HG03457 (cell line): ENCODE results near the gene ZBTB32.
"Not testable (repeated sequence)": the region's sequence is repeated elsewhere in the genome, so short reads cannot be mapped to it uniquely, and the experiment has no call there.

ENCODE experiments used
- ATAC-seq: cut with Tn5 transposase; IDR thresholded peaks from one replicate; pipeline ENCODE4 v1.9.1; 2021; ENCODE audit warnings: moderate number of reproducible peaks; ENCODE audit not compliant: unreplicated experiment

The ZBTB32 gene

GRCh38 chr19:35704218-35704617 is at the start of gene ZBTB32:
ZBTB32 (plus strand) TSS chr19:35704558; CDS start chr19:35714627, 10,069 bp downstream.
- no peak for ATAC-seq

DNA sequence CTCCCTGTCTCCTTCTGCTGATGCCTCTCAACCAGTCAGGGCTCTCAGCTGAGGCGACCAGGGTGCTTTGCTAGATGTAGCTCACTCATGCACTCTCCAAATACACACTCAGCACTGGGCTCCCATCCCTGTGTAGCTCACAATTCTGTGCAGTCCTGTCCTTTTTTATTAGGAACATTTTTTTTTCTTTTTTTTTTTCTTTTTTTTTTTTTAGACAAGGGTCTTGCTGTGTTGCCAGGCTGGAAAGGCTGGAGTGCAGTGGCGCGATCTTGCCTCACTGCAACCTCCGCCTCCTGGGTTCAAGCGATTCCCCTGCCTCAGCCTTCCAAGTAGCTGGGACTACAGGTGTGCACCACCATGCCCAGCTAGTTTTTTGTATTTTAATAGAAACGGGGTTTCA is 49.5 kb upstream of the ZBTB32 start:
- ATAC-seq = not testable (repeated sequence)

- ATAC-seq = no peak
Measured at GRCh38 chr19:35655600-35655999, 48.8 kb upstream of the ZBTB32 start.

DNA sequence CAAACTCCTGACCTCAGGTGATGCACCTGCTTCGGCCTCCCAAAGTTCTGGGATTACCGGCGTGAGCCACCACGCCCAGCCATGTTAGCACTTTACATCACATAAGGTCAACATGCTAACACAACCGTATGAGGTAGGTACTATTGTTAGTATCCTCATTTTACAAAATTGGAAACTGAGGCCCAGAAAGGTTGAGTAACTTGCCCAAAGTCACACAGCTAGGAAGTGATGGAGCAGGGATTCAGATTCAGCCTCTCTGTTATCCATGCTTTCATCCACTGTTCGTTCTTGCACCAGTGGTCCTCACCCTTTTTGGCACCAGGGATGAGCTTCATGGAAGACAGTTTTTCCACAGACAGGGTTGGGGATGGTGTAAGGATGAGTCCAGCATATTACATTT is 47.7 kb upstream of the ZBTB32 start:
- ATAC-seq = no peak

GRCh38 chr19:35657904-35658700 is 46.3 kb upstream of the ZBTB32 start:
- ATAC-seq = no peak

DNA sequence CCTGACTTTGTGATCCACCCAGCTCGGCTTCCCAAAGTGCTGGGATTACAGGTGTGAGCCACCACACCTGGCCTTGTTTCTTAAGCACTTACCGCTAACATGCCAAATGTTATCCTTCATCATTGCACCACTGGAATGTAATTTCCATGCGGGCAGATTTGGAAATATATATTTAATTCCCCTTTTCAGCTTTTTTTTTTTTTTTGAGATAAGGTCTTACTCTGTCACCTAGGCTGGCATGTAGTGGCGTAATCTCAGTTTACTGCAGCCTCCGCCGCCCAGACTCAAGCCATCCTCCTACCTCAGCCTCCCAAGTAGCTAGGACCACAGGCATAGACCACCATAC is 42.4 kb upstream of the ZBTB32 start:
- ATAC-seq = no peak

GRCh38 chr19:35663981-35664380 is 40.4 kb upstream of the ZBTB32 start:
- ATAC-seq = no peak

DNA sequence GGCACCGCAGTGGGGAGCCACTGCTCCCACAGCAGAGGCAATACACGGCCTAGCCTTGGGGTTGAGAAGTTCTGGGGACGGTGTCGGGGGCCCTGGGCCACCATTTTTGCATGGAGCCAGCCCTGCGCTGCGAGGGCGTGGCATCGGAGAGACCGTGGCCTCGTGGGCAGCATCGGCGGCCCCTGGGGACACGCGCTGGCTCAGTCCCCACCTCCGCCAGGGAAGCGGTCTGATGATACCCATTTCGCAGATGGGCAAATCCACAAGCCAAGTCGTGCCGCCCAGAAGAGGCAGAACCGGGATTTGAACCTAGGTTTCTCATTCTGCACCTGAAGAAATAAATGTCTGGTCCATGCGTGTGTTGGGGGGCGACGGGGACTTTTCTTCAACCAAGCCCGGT is 39.2 kb upstream of the ZBTB32 start:
- no peak for ATAC-seq

DNA sequence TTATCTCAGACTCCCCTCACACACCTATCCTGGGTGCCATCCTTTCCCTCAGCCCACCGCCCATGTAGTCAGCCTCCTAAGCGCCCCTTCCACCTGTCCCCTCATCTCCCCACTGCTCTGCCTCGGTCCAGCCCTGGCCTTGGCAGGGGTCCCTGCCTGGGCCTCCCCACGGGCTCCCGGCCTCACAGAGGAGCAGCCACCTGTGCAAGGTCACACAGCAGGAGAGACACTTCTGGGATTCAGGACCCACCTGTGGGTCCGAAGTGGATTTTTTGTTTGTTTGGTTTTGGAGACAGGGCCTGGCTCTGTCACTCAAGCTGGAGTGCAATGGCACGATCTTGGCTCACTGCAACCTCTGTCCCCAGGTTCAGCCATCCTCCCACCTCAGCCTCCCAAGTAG is 38.8 kb upstream of the ZBTB32 start:
- no peak for ATAC-seq

DNA sequence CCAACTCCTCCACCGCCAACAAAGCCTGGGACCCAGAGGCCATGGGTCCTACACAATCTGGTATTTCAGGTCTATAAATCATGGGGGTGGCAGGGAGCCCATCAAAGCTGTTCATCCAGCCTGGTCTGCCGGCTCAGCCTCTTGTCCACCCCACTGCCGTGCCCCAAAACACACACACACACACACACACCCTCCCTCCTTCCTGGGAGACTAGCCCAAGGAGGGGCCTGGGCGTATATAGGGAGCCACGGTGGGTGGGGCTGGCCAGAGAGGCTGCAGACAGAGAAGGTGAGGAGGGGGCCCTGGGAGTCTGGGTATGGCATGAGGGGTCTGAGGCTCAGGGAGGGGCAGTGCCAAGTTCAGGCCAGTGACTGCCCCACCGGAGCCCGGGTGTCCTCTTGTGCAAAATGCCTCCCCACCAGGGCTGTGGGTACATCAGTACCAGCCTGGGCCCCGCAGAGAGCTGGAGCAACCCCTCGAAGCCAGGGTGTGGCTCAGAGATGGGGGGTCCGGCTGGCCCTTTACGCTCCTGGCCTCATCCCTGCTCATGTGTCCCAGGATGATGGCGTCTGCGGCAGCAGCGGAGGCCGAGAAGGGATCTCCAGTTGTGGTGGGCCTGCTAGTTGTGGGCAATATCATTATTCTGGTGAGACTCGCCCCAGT is 38.0 kb upstream of the ZBTB32 start, which contains the start of gene UPK1A:
Gene UPK1A (plus strand): TSS at position 267 of the 663 bp plus-strand sequence. CDS start 296 bp downstream, at position 563.
- no peak for ATAC-seq

- no peak for ATAC-seq
Measured at GRCh38 chr19:35669566-35669965, 34.8 kb upstream of the ZBTB32 start.

DNA sequence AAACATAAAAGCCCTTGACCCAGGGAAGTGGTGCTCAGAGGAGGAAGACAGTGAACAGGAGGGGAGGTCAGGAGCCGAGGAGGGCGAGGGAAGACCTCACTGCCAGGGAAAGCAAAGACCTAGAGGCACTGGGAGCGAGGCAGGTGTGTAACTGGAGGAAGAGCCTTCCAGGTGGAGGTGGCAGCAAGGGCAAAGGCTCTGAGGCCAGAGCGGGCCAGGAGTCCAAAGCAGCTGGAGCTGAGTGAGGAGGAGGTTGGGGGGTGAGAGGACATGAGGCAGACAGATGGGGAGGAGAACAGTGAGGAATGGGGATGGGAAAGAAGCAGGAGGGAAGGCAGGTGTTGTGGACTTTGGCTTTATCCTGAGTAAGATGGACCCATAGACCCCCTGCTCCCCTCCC is 34.4 kb upstream of the ZBTB32 start:
- ATAC-seq = no peak

DNA sequence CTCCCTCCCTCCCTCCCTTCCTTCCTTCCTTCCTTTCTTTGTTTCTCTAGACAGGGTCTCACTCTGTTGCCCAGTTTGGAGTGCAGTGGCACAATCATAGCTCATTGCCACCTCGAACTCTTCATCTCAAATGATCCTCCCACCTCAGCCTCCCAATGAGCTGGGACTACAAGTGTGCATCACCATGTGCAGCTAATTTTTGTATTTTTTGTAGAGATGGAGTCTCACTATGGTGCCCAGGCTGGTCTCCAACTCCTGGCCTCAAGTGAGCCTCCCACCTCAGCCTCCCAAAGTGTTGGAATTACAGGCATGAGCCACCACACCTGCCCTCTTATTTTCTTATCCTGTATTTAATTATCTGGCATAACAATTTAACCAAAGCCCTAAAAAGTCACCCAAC is 33.7 kb upstream of the ZBTB32 start:
- ATAC-seq = no peak

- ATAC-seq = no peak
Measured at GRCh38 chr19:35671818-35672217, 32.5 kb upstream of the ZBTB32 start.

- no peak for ATAC-seq
Measured at GRCh38 chr19:35673121-35673804, 31.1 kb upstream of the ZBTB32 start.

- ATAC-seq = no peak
Measured at GRCh38 chr19:35675589-35676140, 28.7 kb upstream of the ZBTB32 start.

DNA sequence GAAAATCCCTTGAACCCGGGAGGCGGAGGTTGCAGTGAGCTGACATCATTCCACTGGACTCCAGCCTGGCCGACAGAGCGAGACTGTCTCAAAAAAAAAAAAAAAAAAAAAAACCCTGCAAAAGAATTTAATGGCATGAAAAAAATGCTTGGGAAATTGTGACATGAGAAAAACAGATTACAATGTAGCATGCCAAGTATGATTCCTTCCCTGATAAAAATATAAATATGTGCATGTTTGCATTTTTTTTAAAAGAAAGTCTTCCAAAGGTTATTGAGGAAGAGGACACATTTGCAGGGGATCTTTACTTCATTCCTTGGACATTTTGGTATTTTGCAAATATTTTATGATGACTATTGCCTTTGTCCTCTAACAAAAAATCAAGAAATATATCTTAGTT is 14.5 kb upstream of the ZBTB32 start:
- no peak for ATAC-seq

- ATAC-seq = not testable (repeated sequence)
Measured at GRCh38 chr19:35691106-35691505, 13.3 kb upstream of the ZBTB32 start.

DNA sequence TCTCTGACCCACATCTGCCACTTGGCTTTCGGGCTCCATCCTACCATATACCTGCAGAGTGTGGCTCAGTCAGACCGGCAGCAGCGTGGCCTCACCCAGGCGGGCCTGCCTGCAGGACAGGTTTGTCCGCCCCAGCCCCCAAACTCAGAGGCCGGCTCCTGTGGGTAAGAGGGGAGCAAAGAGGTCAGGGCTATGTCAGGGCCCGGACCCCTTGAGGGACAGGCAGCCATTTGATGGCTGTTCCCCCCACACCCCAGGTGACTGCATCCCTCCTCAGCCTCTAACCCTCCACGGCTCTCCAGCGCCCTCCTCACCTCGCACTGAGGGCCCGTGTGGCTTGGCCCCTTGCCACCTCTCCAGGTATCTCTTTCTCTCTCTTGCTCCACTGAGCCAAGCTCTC is 12.3 kb upstream of the ZBTB32 start:
- no peak for ATAC-seq

GRCh38 chr19:35693422-35693821 is 10.9 kb upstream of the ZBTB32 start:
- ATAC-seq = no peak

DNA sequence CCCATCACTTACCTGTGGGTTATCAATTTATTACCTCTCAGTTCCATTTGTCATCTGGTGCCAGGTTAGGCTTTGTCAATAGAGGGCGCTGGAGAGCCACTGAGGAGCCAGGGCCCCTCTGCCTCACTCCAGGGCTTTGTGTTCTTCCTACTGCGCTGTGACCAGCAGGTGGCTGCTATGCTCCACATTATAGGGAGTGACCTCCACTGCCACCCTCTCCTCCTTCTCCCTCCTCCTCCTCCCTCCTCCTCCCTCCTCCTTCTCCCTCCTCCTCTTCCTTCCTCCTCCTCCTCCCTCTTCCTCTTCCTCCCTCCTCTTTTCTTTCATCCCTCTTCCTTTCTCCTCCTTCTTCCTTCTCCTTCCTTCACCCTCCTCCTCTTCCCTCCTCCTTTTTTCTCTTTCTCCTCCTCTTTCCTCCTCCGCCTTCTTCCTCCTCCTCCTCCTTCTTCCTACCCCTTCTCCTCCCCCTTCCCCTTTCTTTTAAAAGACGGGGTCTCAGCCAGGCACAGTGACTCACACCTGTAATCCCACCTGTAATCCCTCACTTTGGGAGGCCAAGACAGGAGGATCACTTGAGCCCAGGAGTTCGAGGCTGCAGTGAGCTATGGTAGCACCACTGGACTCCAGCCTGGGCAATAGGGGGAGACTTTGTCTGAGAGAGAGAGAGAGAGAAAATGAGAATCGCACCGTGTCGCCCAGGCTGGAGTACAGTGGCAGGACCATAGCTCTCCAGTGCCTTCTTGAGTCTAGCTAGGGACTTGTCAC is 10.3 kb upstream of the ZBTB32 start:
- ATAC-seq = no peak
